Naive thymus-derived CD4-positive, alpha-beta T cell (primary cell): Measurements from ENCODE around the gene LSAMP. TPM values are rescaled to one million over a fixed set of nuclear protein-coding genes. Genes with fewer than 3 reads are reported as not detected.

ENCODE experiments used
- ATAC-seq: fragments of 150-1000 bp; cut with Tn5 transposase; 2 replicates; pipeline ENCODE4 v1.10.0; 2021; ENCODE audit warnings: mild to moderate bottlenecking, moderate library complexity
- CTCF ChIA-PET: fragments of 350-600 bp; sonication (Branson Sonifier 250); formaldehyde crosslinking; loops from one replicate; lab custom pipeline; 2021; ENCODE audit warnings: antibody characterized with exemption; lab: Charles Lee
- POLR2A ChIA-PET: fragments of 350-600 bp; sonication (Branson Sonifier 250); formaldehyde crosslinking; loops from one replicate; lab custom pipeline; 2021; ENCODE audit warnings: antibody characterized with exemption, inconsistent platforms; lab: Charles Lee
- DNase-seq, 9 donors: peaks; one replicate each; pipeline versions ENCODE4 v3.0.0 to v3.0.0-alpha.2; 2020 to 2022; ENCODE audit warnings: mixed read lengths in 1 of 9
- H3K27ac ChIP-seq: one replicate; pipeline ENCODE4 v1.7.0; 2013; ENCODE audit warnings: mild to moderate bottlenecking, low read depth, low read length, moderate library complexity
- H3K27me3 ChIP-seq, 2 donors: one replicate each; pipeline ENCODE4 v1.7.0; 2013; ENCODE audit warnings: low read length in 2 of 2, mild to moderate bottlenecking in 2 of 2, moderate library complexity in 2 of 2; ENCODE audit not compliant: control insufficient read depth in 2 of 2, insufficient read depth in 2 of 2
- H3K36me3 ChIP-seq, 3 experiments: 1 replicate in 2 of 3; 2 replicates in 1 of 3; pipeline ENCODE4 v1.7.0; 2013; ENCODE audit warnings: low read length in 3 of 3, mild to moderate bottlenecking in 3 of 3, moderate library complexity in 1 of 3; ENCODE audit not compliant: insufficient read depth in 3 of 3, control insufficient read depth in 2 of 3
- H3K4me1 ChIP-seq, 2 donors: one replicate each; pipeline ENCODE4 v1.7.0; 2013; ENCODE audit warnings: low read length in 2 of 2, mild to moderate bottlenecking in 2 of 2, moderate library complexity in 1 of 2; ENCODE audit not compliant: control insufficient read depth in 2 of 2, insufficient read depth in 2 of 2
- H3K4me3 ChIP-seq: 2 replicates; pipeline ENCODE4 v1.7.0; 2013; ENCODE audit warnings: mild to moderate bottlenecking, low read length
- H3K9me3 ChIP-seq, 3 experiments: 1 replicate in 2 of 3; 2 replicates in 1 of 3; pipeline ENCODE4 v1.7.0; 2013; ENCODE audit warnings: low read length in 3 of 3; ENCODE audit not compliant: control insufficient read depth in 2 of 3
- H3K27ac Mint-ChIP-seq, 9 donors: one replicate each; pipeline ENCODE4 v1.8.0; 2020 to 2022; ENCODE audit warnings: mixed read lengths in 9 of 9, mild to moderate bottlenecking in 8 of 9, moderate library complexity in 5 of 9, inconsistent platforms in 2 of 9
- H3K27me3 Mint-ChIP-seq, 5 donors: one replicate each; pipeline ENCODE4 v1.8.0; 2021 to 2022; ENCODE audit warnings: mixed read lengths in 5 of 5, mild to moderate bottlenecking in 1 of 5
- H3K36me3 Mint-ChIP-seq, 5 donors: one replicate each; pipeline ENCODE4 v1.8.0; 2020 to 2022; ENCODE audit warnings: mixed read lengths in 5 of 5, mild to moderate bottlenecking in 3 of 5, inconsistent platforms in 1 of 5
- H3K4me1 Mint-ChIP-seq, 7 donors: one replicate each; pipeline ENCODE4 v1.8.0; 2020 to 2022; ENCODE audit warnings: mixed read lengths in 7 of 7, mild to moderate bottlenecking in 3 of 7, inconsistent platforms in 1 of 7
- H3K4me3 Mint-ChIP-seq, 10 donors: one replicate each; pipeline ENCODE4 v1.8.0; 2020 to 2022; ENCODE audit warnings: mild to moderate bottlenecking in 10 of 10, mixed read lengths in 10 of 10, moderate library complexity in 6 of 10, inconsistent platforms in 2 of 10
- H3K9me3 Mint-ChIP-seq, 11 donors: one replicate each; pipeline ENCODE4 v1.8.0; 2020 to 2022; ENCODE audit warnings: mixed read lengths in 11 of 11, mild to moderate bottlenecking in 4 of 11, inconsistent platforms in 1 of 11, moderate library complexity in 1 of 11
- intact Hi-C, 2 donors: fragments of 100-400 bp; cut with micrococcal nuclease; formaldehyde crosslinking; loops; one replicate each; pipeline ENCODE4 v1.15.1; 2023
- polyA plus RNA-seq, 2 donors: library from polyadenylated mRNA; unstranded; fragments of 300-500 nt; fragmentation: Illumina TruSeq; gene quantifications; one replicate each; pipeline ENCODE4 v1.2.3, GENCODE V29; 2021
- total RNA-seq, 6 experiments: library from RNA in 5 of 6; stranded (reverse) in 5 of 6; gene quantifications; 1 replicate in 5 of 6; 2 replicates in 1 of 6; pipeline ENCODE4 v1.2.3 and lab custom pipeline; 2021 to 2026

The LSAMP gene
- total and polyA plus RNA-seq, 7 experiments from 2014 or later = not detected

DNA sequence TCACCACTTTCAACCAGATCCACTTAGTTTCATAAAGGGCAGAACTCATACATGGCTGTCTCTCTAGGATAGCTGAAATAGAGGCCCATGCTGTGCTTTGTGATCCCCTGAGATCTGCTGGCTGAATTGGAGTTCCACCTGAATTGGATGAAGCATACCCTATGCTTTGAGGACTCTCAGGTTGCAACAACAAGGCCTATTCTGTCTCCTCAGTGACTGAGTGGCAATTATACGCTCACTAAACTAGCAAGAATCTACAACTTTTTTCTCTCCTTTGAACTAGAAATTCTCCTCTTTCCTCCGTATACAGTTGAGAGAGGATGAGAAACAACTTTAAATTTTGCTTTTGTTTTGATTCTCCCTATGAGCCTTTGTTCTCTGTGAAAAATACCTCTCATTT, 348.7 kb downstream of the LSAMP start:
- no peaks in the 10 kb centered on the region for H3K36me3 ChIP-seq
- no peaks in the 10 kb centered on the region for H3K36me3 Mint-ChIP-seq
- no peaks in the 10 kb centered on the region for H3K9me3 ChIP-seq
- H3K4me3 ChIP-seq = no peak overlapping the region
- no peaks in the 10 kb centered on the region for H3K4me1 Mint-ChIP-seq
- no peaks in the 10 kb centered on the region for H3K27me3 ChIP-seq
- H3K27me3 Mint-ChIP-seq = no peaks in the 10 kb centered on the region
- DNase-seq = no peak
- POLR2A ChIA-PET = no interaction called here
- intact Hi-C loops = no loop called here
- H3K9me3 Mint-ChIP-seq = peaks cover 0 to 17% (median 0%) of the 10 kb centered on the region in 11 donors
- H3K27ac ChIP-seq = no peak overlapping the region
- no peak for ATAC-seq
- H3K4me3 Mint-ChIP-seq = no peak overlapping the region
- no peaks in the 10 kb centered on the region for H3K4me1 ChIP-seq
- H3K27ac Mint-ChIP-seq = no peak overlapping the region
- CTCF ChIA-PET = no interaction called here

DNA sequence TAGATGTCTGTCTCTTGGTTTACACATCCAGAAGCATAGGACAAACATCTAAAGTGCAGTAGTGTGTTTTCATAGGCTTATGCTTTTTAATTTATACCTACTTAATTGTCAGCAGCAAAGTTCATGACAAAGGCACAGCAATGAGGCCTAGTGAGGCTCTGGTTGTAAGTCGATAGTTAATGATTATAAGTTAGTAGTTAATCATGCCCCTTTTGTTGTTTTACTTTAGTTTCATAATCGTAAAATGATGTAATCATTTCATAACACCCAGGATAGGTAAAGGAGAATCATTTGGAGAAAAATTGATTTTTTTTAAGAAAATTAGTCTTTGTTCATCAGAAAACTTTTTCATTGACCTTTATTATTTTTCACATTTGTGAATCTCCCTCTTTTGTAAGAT, 351.9 kb downstream of the LSAMP start:
- intact Hi-C loops = no loop called here

DNA sequence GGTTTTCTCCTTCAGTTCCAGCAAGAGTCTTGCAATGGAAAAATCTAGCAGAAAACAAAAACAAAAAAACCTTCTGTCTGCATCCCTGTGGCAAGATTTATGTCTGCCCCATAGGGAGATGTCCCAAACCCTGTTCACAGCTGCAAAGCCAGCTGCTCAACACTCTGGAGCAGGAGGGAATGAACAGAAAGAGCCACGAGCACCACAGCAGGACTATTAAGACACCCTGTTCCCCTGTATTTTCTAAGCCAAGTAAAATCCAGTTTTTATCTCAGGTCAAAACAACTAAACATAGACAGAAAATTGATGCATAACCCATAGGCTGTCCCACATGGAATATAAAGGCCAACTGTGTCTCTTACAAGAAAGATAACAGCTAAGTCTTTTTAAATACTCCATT, 357.9 kb downstream of the LSAMP start:
- POLR2A ChIA-PET = no interaction called here

More for the DNA sequence above, 351.9 kb downstream of the LSAMP start:
- H3K27ac ChIP-seq = no peak overlapping the region
- no peak for ATAC-seq
- POLR2A ChIA-PET = no interaction called here
- no peak overlapping the region for H3K27ac Mint-ChIP-seq
- DNase-seq = no peak
- H3K27me3 Mint-ChIP-seq = no peaks in the 10 kb centered on the region
- peaks cover 0 to 11% (median 4%) of the 10 kb centered on the region in 11 donors for H3K9me3 Mint-ChIP-seq
- H3K9me3 ChIP-seq = no peaks in the 10 kb centered on the region
- no peaks in the 10 kb centered on the region for H3K4me1 ChIP-seq
- H3K4me3 ChIP-seq = no peak overlapping the region
- CTCF ChIA-PET = no interaction called here
- no peaks in the 10 kb centered on the region for H3K4me1 Mint-ChIP-seq
- no peak overlapping the region for H3K4me3 Mint-ChIP-seq
- H3K36me3 ChIP-seq = no peaks in the 10 kb centered on the region
- H3K36me3 Mint-ChIP-seq = no peaks in the 10 kb centered on the region
- H3K27me3 ChIP-seq = no peaks in the 10 kb centered on the region

DNA sequence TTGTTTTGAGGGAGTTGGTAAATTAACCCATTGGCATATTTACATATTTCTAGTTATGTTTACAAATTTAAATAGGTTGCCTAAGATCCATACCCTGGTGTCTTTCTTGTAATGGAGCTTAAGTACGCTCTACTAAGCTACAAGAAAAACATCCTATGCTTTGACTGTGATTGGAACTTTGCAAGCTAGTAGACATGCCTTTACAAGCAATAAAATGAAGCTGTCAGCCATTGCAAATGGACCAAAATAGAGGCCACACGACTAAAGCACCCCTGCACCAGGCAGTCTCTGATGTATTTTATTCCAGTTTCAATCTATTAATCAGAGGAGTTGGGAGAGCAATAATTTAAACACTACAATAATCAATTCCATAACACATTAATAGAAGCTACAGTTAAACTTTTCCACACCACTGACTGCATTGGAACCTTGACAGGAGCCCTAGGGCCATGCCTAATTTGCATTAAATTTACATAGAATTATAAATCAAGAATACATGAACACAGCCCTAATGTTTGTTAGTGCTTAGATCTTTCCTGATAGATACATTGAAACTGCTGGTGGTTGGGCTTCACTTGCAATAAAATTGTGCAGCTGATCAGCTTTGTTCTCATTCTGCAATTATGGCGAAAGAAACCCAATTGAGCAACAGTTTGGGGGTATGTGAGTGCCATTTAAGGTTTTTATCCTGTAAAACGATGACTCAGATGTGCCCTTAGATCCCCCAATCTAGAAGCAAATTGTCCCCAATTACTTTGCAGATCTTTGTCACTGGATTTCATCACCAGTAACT, 360.1 kb downstream of the LSAMP start:
- ChIA-PET CTCF (no interaction called here), POLR2A (no interaction called here)
- H3K4me1 ChIP-seq = no peaks in the 10 kb centered on the region
- no peaks in the 10 kb centered on the region for H3K36me3 ChIP-seq
- H3K4me3 ChIP-seq = no peak overlapping the region
- H3K27me3 Mint-ChIP-seq = no peaks in the 10 kb centered on the region
- no peak overlapping the region for H3K4me3 Mint-ChIP-seq
- no peak overlapping the region for H3K27ac ChIP-seq
- H3K4me1 Mint-ChIP-seq = no peaks in the 10 kb centered on the region
- intact Hi-C loops = no loop called here
- no peaks in the 10 kb centered on the region for H3K36me3 Mint-ChIP-seq
- no peak overlapping the region for H3K27ac Mint-ChIP-seq
- ATAC-seq (no peak), DNase-seq (no peak)
- H3K9me3 Mint-ChIP-seq = peaks cover 0 to 6% (median 0%) of the 10 kb centered on the region in 11 donors
- H3K27me3 ChIP-seq = no peaks in the 10 kb centered on the region
- H3K9me3 ChIP-seq = no peaks in the 10 kb centered on the region

More for the DNA sequence above, 357.9 kb downstream of the LSAMP start:
- Histone ChIP-seq H3K9me3 (no peaks in the 10 kb centered on the region), H3K4me3 (no peak overlapping the region), H3K27me3 (no peaks in the 10 kb centered on the region), H3K27ac (no peak overlapping the region), H3K36me3 (no peaks in the 10 kb centered on the region), H3K4me1 (no peaks in the 10 kb centered on the region)
- Mint-ChIP-seq H3K27ac (no peak overlapping the region), H3K9me3 (peaks cover 0 to 8% (median 3%) of the 10 kb centered on the region in 11 donors), H3K4me1 (no peaks in the 10 kb centered on the region), H3K36me3 (no peaks in the 10 kb centered on the region), H3K4me3 (no peak overlapping the region), H3K27me3 (no peaks in the 10 kb centered on the region)
- intact Hi-C loops = no loop called here
- no peak for DNase-seq
- CTCF ChIA-PET = no interaction called here
- ATAC-seq = no peak

DNA sequence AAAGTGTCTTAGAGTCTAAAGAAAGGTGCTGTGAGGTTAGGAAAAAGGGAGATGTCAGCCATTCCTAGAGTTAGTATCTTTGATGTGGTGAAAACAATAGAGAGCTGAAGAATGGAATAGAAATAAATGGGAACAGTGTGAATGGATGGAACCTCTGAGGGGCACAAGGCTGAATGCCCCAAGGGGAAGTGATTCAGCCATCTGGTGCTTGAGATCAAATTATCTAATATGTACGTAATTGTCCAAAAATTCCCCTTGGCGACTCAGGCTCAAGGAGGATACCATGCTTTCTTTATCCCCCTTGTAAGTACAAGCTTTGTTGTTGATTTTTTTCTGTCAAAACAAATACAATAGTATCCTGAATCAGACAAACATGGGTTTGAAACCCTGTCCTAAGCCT, 361.6 kb downstream of the LSAMP start:
- intact Hi-C loops = no loop called here
- ATAC-seq = no peak

DNA sequence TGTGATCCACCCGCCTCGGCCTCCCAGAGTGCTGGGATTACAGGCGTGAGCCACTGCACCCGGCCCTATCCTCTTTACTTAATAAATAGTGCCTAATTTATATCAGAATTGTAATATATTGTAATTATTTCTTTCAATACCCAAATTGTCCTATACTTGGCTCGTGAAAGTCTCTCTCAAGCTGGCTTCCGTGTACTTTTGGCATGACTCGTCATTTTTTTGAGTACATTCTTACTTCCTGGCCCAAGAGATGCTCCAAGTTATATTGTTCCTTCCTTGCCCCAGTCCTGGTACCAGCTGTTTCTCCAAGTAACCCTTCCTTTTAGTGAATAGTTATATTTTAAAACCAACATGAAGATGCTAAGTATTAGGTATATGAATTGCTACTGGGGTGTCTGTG, 366.7 kb downstream of the LSAMP start:
- no peaks in the 10 kb centered on the region for H3K4me1 ChIP-seq
- H3K27ac ChIP-seq = no peak overlapping the region
- no peak for ATAC-seq
- Mint-ChIP-seq H3K27me3 (peaks cover 0 to 5% (median 0%) of the 10 kb centered on the region in 5 donors), H3K9me3 (peaks cover 0 to 11% (median 0%) of the 10 kb centered on the region in 11 donors), H3K4me1 (no peaks in the 10 kb centered on the region), H3K27ac (no peak overlapping the region), H3K4me3 (no peak overlapping the region), H3K36me3 (no peaks in the 10 kb centered on the region)
- no peak for DNase-seq
- CTCF ChIA-PET = no interaction called here
- POLR2A ChIA-PET = no interaction called here
- H3K9me3 ChIP-seq = no peaks in the 10 kb centered on the region
- H3K4me3 ChIP-seq = no peak overlapping the region
- intact Hi-C loops = no loop called here
- no peaks in the 10 kb centered on the region for H3K27me3 ChIP-seq
- H3K36me3 ChIP-seq = no peaks in the 10 kb centered on the region

More for the DNA sequence above, 361.6 kb downstream of the LSAMP start:
- Mint-ChIP-seq H3K36me3 (no peaks in the 10 kb centered on the region), H3K27me3 (peaks cover 0 to 5% (median 0%) of the 10 kb centered on the region in 5 donors), H3K4me1 (no peaks in the 10 kb centered on the region), H3K9me3 (peaks cover 0 to 6% (median 1%) of the 10 kb centered on the region in 11 donors), H3K27ac (no peak overlapping the region), H3K4me3 (no peak overlapping the region)
- H3K9me3 ChIP-seq = no peaks in the 10 kb centered on the region
- POLR2A ChIA-PET = no interaction called here
- no peak for DNase-seq
- no peaks in the 10 kb centered on the region for H3K4me1 ChIP-seq
- CTCF ChIA-PET = no interaction called here
- no peak overlapping the region for H3K4me3 ChIP-seq
- H3K27ac ChIP-seq = no peak overlapping the region
- H3K36me3 ChIP-seq = no peaks in the 10 kb centered on the region
- H3K27me3 ChIP-seq = no peaks in the 10 kb centered on the region

DNA sequence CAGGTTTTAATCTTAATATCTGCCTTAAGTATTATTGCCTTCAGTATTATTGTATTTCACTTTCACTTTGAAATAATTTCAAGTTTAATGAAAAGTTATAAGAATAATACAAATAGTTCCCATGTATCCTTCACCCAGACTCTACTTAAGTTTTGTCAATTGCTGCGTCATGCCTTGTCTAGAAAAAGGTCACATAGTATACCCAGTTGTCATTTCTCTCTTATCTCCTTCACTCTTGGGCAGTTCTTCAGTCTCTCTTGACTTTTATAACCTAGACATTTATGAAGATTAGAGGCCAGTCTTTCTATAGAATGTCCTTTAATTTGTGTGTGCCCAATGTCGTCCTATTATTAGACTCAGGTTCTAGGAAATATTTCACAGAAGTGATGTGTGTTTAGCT, 367.7 kb downstream of the LSAMP start:
- Mint-ChIP-seq H3K4me3 (no peak overlapping the region), H3K27ac (no peak overlapping the region), H3K9me3 (peaks cover 0 to 11% (median 0%) of the 10 kb centered on the region in 11 donors), H3K4me1 (no peaks in the 10 kb centered on the region), H3K27me3 (peaks cover 0 to 5% (median 0%) of the 10 kb centered on the region in 5 donors), H3K36me3 (no peaks in the 10 kb centered on the region)
- Histone ChIP-seq H3K27me3 (no peaks in the 10 kb centered on the region), H3K4me1 (no peaks in the 10 kb centered on the region), H3K36me3 (no peaks in the 10 kb centered on the region), H3K27ac (no peak overlapping the region), H3K9me3 (no peaks in the 10 kb centered on the region), H3K4me3 (no peak overlapping the region)
- DNase-seq = no peak
- ChIA-PET CTCF (no interaction called here), POLR2A (no interaction called here)
- intact Hi-C loops = no loop called here
- ATAC-seq = no peak
